Testis (tissue), 2 donors: ENCODE results near the gene GCNT1.

ENCODE experiments used
- CTCF ChIP-seq, 3 experiments: fragments of 450-650 bp in 2 of 3; fragments of 200-600 bp in 1 of 3; sonication (generic) in 1 of 3; IDR thresholded peaks; one replicate each; pipeline ENCODE4 v1.5.1; 2016 to 2019; ENCODE audit warnings: antibody characterized with exemption in 3 of 3, mild to moderate bottlenecking in 2 of 3, moderate library complexity in 1 of 3
- POLR2A ChIP-seq: fragments of 450-650 bp; IDR thresholded peaks from one replicate; pipeline ENCODE4 v1.6.1; 2017; ENCODE audit warnings: antibody characterized with exemption, mild to moderate bottlenecking, moderate library complexity

GRCh38 chr9:76526026-76526425, 67.0 kb downstream of the GCNT1 start:
- TF ChIP-seq CTCF (IDR thresholded peaks at IDR 0.05) (no peak), POLR2A (no peak)
